Right lung (tissue), 10 donors: ENCODE measurements around the gene LRRC8C. TPM values are rescaled to one million over a fixed set of nuclear protein-coding genes. Genes with fewer than 3 reads are reported as not detected.
"Not testable (repeated sequence)": the region's sequence is repeated elsewhere in the genome, so short reads cannot be mapped to it uniquely, and the experiment has no call there.

Experiments used
- DNase-seq, 2 donors: peaks; one replicate each; pipeline ENCODE4 v3.0.0-alpha.2; 2013
- long read RNA-seq, 8 donors: transcript quantifications; one replicate each; lab custom pipeline, GENCODE V29; 2026
- polyA plus RNA-seq, 5 donors: library from polyadenylated mRNA; unstranded; fragments of 120-200 nt; gene quantifications; one replicate each; pipeline versions ENCODE4 v1.2.1 to v1.2.3, GENCODE V29; 2013; ENCODE audit warnings: inconsistent platforms in 1 of 5, low replicate concordance in 1 of 5; ENCODE audit not compliant: insufficient read length in 5 of 5, insufficient read depth in 1 of 5

LRRC8C gene
- 10 to 100 TPM in 1 of 5 donors, 1 to 10 TPM in 4; 5.5 to 10.4 (median 8.3) TPM for polyA plus RNA-seq
- long read RNA-seq, donor 1, full-length matches to known transcripts: 9 of 9 reads
- long read RNA-seq, donor 1, partial matches to known transcripts: 0 of 9 reads
- long read RNA-seq, donor 1, other reads (novel, unspliced or antisense): 0 of 9 reads
- long read RNA-seq, donor 2, full-length matches to known transcripts: 5 of 5 reads
- long read RNA-seq, donor 2, partial matches to known transcripts: 0 of 5 reads
- long read RNA-seq, donor 2, other reads (novel, unspliced or antisense): 0 of 5 reads
- long read RNA-seq, donor 3, full-length matches to known transcripts: 7 of 7 reads
- long read RNA-seq, donor 3, partial matches to known transcripts: 0 of 7 reads
- long read RNA-seq, donor 3, other reads (novel, unspliced or antisense): 0 of 7 reads
- long read RNA-seq, donor 4, full-length matches to known transcripts: 3 of 3 reads
- long read RNA-seq, donor 4, partial matches to known transcripts: 0 of 3 reads
- long read RNA-seq, donor 4, other reads (novel, unspliced or antisense): 0 of 3 reads
- long read RNA-seq, donor 5, full-length matches to known transcripts: 14 of 14 reads
- long read RNA-seq, donor 5, partial matches to known transcripts: 0 of 14 reads
- long read RNA-seq, donor 5, other reads (novel, unspliced or antisense): 0 of 14 reads
- long read RNA-seq, donor 6, full-length matches to known transcripts: 3 of 3 reads
- long read RNA-seq, donor 6, partial matches to known transcripts: 0 of 3 reads
- long read RNA-seq, donor 6, other reads (novel, unspliced or antisense): 0 of 3 reads
- long read RNA-seq, donor 7, full-length matches to known transcripts: 6 of 6 reads
- long read RNA-seq, donor 7, partial matches to known transcripts: 0 of 6 reads
- long read RNA-seq, donor 7, other reads (novel, unspliced or antisense): 0 of 6 reads
- long read RNA-seq, donor 8, full-length matches to known transcripts: 2 of 2 reads
- long read RNA-seq, donor 8, partial matches to known transcripts: 0 of 2 reads
- long read RNA-seq, donor 8, other reads (novel, unspliced or antisense): 0 of 2 reads

DNA sequence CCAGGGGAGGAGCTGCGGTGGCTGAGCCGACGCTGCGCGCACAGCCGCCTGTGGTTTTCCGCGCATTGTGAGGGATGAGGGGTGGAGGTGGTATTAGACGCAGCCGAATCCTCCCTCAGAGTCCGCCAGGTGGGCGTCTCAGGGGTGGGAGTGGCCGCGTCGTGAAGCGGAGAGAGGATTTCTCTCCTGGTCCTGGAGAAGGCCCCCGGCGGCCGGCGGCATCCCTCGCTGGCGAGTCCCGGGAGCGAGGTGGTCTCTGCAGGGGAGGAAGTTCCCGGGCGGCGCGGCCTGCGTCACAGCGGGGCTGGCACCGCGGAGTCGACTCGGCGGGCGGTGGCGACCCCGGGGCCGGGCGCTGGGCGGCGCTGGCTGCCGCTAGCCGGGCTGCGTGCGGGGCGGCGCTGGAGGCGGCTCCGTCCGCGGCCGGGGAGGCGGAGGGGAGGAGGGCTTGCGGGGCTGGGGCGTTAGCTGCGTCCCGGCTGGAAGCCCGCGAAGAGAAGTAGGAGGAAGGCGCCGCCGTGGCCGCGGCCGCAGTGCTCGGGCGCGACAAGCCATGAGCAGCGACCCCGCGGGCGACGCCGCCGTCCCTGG lies at the start of gene LRRC8C:
Gene LRRC8C, plus strand, starts transcription at position 464 of the 591 bp plus-strand sequence. CDS start 53,354 bp downstream, outside the sequence.
- DNase-seq: peak; percentile 79

GRCh38 chr1:89584211-89584610 lies 48.7 kb upstream of the LRRC8C start:
- DNase-seq: no peak

DNA sequence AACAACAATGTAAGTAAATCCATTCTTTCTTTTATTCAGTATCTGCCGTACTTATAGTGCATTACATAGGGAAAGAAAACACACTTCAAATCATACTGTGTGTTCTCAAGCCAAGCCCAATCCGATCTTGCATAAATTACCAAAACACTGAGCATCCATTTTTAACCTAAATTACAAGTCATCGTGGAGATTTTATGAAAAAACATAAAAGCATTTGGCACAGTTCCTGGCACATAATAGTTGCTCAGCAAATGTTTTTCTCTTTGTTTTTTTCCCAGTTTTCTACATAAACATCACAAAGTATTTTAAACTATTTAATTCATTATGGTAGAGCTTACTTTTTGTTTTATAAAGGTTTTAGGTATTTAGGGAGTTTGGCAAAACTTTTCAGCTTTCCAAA lies 48.1 kb upstream of the LRRC8C start:
- DNase-seq: no peak

- no peak for DNase-seq
Measured at GRCh38 chr1:89587729-89588161, 45.2 kb upstream of the LRRC8C start.

DNA sequence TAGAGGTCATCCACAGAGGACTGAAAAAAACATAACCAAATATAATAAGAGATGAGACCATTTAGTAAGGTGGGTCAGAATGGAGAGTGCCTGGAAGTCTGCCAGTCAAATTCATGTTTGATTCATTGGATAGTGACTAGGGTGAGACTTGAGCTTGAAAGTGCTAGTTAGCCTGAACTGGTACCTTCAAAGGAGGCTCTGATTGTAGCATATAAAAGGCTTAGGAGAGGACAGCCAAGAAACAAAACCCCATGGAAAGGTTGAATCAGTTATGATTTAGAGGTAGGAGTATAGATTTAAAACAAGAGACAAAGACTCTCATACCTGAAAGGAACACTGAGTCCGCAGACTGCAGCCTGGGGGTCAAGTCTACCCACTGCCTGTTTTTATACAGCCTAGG lies 44.4 kb upstream of the LRRC8C start:
- DNase-seq: no peak

DNA sequence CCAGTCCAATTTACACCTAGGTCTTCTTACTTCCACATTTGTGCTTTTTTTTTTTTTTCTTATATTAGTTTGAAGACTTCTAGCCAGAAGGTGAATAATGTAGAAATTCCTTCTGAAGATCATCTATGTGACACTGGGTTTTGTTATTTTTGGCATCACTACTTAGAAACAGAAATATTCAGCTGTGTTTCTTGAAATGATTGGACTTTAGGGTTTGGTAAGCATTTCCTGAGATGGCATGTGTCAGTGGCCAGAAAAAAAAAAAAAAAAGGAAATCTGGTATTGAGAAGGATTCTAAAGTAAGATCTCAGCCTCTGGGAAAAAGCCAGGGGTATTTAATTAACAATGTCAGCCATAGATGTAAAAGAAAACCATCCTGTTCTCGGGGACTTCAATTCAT lies 43.4 kb upstream of the LRRC8C start:
- no peak for DNase-seq

DNA sequence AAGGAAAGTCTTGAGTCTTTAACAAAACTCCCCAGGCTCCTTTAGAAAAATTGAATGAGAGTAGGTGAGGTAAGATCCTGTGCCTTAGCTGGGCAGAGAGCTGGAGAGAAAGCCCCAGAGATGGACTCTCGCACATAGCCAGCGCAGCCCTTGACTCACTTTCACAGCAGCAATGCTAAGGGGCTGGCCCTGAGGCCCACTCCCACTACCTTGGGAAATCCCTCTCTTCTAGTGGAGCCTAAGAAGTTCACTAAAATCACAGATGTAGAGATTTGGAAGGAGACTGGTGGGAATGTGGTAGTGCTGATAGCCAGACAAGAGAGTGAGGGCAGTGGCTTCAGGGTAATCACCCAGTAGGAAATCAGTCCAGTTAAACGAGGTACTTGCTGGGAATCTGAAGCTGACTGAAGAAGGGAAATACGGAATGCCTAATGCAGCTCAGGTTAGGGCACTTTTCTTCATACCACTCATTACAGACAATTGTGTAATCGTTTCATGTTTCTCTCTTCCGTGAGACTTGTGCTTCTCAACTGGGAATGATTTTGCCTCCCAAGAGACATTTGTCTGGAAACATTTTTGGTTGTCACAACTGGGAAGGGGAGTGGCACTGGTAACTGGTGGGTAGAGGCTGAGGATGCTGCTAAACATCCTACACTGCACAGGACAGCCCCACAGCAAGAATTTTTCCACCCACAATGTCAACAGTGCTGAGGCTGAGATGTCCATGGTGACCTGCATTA lies 42.4 kb upstream of the LRRC8C start:
- DNase-seq: no peak

DNA sequence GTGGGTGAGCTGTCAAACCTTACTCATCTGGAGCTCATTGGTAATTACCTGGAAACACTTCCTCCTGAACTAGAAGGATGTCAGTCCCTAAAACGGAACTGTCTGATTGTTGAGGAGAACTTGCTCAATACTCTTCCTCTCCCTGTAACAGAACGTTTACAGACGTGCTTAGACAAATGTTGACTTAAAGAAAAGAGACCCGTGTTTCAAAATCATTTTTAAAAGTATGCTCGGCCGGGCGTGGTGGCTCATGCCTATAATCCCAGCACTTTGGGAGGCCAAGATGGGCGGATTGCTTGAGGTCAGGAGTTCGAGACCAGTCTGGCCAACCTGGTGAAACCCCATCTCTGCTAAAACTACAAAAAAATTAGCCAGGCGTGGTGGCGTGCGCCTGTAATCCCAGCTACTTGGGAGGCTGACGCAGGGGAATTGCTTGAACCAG lies 40.0 kb upstream of the LRRC8C start:
- DNase-seq: not testable (repeated sequence)

- no peak for DNase-seq
Measured at GRCh38 chr1:89594096-89594740, 38.7 kb upstream of the LRRC8C start.

DNA sequence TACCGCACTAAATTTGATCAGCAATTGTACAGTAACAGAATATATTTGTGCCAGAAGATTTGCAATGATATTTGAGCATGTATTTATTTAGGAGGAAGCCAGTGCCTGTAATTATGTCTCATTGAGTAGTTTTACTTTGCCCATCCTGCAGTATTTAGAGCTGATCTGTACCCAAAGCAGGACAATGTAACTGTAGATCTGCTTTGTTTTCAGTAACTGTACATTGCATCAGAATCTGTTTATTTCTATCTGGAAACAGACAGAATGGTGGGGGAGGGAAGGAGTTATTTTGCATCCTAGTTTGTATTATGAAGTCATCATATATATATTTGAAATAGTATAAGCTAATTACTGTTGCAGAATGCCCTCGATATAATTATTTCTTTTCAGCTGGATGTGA lies 36.2 kb upstream of the LRRC8C start:
- DNase-seq: no peak

GRCh38 chr1:89598450-89599331 lies 34.2 kb upstream of the LRRC8C start:
- peak; percentile 9 to 25 for DNase-seq

- no peak for DNase-seq
Measured at GRCh38 chr1:89599332-89599630, 33.6 kb upstream of the LRRC8C start.

DNA sequence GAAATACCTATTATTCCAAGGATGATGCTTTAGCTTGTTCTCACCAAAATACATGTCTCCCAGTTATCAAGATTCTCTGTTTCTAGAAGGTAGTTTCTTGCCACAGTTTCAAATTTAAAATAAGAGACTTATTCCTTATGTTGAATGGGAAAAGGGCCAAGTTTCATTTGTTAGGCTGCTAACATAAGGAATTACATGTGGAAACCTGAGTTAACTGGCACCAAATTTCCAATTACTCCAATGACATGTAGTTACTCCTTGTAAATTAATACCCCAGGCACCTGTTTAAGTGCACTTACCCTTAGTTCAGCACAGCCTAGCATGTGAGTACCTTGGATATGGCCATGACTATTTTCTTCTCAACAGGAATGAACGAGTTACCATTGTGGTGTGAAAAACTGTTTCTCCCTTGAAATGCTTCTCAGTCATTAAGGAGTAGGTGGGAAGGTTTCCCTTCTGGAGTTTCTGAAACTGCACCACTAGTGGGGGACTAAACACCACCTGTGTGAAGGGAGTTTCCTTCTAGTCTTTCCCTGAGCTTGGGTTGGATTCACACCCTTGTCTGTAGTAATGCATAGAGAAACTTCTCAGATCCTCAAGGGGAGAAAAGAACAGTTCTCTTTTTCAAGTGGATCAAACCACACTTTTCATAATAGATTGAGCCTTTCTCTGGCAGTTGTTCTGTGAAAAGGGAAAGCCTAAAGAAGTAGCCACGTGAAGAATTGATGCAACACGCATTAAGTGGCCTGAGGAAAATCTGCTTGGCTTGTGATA lies 32.3 kb upstream of the LRRC8C start:
- DNase-seq: no peak

DNA sequence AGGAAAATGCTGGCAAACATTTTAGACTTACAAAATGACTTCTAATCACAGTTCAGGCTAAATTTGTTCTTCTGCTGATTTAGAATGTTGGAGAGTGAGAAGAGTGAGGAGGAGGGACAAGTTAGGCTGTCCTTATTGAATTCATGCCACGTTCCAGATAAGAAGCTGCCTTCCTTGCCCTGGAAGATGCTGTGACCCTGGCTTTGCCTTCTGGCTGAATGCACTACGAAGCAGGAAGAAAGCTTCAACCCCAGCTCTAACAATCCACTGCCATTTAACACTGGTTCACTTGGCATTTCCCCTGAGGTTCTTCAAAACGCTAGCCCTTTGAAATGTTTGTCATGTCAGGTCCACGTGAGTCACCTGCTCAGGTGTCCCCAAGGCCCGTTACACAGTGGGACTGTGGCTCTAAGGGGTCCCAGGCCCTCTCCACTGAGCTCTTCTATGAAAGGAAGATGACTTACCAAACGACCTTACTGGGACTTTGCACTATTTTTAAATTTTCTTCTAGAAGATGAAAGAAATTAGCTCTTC lies 30.0 kb upstream of the LRRC8C start:
- DNase-seq: no peak

DNA sequence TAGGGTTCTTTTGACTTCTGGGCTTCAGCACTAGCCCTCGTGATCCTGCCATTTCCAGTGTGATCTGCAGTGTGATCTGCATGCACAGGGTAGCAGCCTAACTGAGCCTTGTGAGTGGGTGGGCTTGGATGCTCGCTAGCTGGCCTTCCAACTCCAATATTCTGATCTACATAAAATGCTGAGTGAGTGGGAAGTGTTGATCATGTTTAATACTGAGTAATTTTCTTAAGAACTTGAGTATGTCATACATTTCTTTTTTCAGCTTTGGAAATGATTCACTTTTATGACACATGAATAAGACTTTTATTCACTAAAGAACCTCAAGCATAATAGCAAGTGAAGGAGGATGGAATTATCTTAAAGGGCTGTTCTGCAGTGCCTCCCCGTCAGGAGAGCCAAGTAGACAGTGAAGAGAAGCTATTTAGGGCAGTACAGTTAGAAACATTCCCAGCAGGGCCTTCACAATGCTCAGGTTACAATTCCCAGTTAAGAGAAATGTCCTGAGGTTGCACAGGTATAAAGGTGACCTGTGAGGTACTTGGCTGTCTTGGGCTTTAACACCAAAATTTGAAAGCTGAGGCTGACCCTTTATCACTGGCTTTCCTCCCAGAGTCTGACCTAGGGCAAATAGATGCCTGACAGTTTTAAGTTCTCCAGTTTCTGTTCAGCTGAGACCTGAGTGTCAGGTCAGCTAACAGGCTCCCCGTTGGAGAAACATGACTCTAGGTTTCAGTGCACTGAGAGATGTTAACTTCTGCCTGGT lies 29.1 kb upstream of the LRRC8C start:
- no peak for DNase-seq

GRCh38 chr1:89604414-89604735 lies 28.5 kb upstream of the LRRC8C start:
- no peak for DNase-seq

GRCh38 chr1:89605692-89606091 lies 27.2 kb upstream of the LRRC8C start:
- no peak for DNase-seq
